ENCODE data around the gene TMEM258.

- TF ChIP-seq CTCF (IDR thresholded peaks at IDR 0.05; ENCODE audit: low read length) (no peak), EZH2 (IDR thresholded peaks at IDR 0.05; ENCODE audit: borderline replicate concordance, low read length) (no peak)
These were observed 48.0 kb upstream of the TMEM258 start for GRCh38 chr11:61840371-61840770.

All from OCI-LY1 (cell line).